Stimulated activated CD8-positive, alpha-beta memory T cell treated with anti-CD3 and anti-CD28 coated beads, Interleukin-4, amount 100 ng/mL, for 1 hour (primary cell): ENCODE results near the gene NSMF.
A peak's percentile ranks its signal among the peaks of the same experiment; 100 is the strongest.
"Not testable (repeated sequence)": the region's sequence is repeated elsewhere in the genome, so short reads cannot be mapped to it uniquely, and the experiment has no call there.

ENCODE experiments used
- DNase-seq, 2 donors: peaks; one replicate each; pipeline ENCODE4 v3.0.0-alpha.2; 2020; ENCODE audit warnings: low read depth in 2 of 2, low spot score in 1 of 2

Gene NSMF

GRCh38 chr9:137459601-137460362 lies 648 bp upstream of the NSMF start:
- no peak for DNase-seq

GRCh38 chr9:137458194-137459151 lies 661 bp downstream of the NSMF start:
- DNase-seq: no peak

- no peak for DNase-seq
These were observed 1.5 kb downstream of the NSMF start for GRCh38 chr9:137457406-137458193.

- no peak for DNase-seq
These were observed 2.2 kb downstream of the NSMF start for GRCh38 chr9:137456864-137457405.

GRCh38 chr9:137456061-137456863 lies 2.9 kb downstream of the NSMF start:
- DNase-seq: no peak

GRCh38 chr9:137455359-137455991 lies 3.7 kb downstream of the NSMF start:
- DNase-seq: no peak

- no peak for DNase-seq
These were observed 4.4 kb downstream of the NSMF start for GRCh38 chr9:137454597-137455358.

GRCh38 chr9:137454145-137454596 lies 5.0 kb downstream of the NSMF start:
- DNase-seq: no peak

GRCh38 chr9:137453643-137454081 lies 5.5 kb downstream of the NSMF start:
- DNase-seq: no peak

GRCh38 chr9:137452761-137453642 lies 6.1 kb downstream of the NSMF start:
- no peak for DNase-seq

- no peak for DNase-seq
These were observed 7.0 kb downstream of the NSMF start for GRCh38 chr9:137452006-137452760.

- not testable (repeated sequence) for DNase-seq
These were observed 7.7 kb downstream of the NSMF start for GRCh38 chr9:137451264-137452005.

GRCh38 chr9:137450539-137451222 lies 8.5 kb downstream of the NSMF start:
- peak in 1 of 2 donors; percentile 17 for DNase-seq

GRCh38 chr9:137449931-137450538 lies 9.1 kb downstream of the NSMF start:
- DNase-seq: peak in 1 of 2 donors; percentile 24

GRCh38 chr9:137449081-137449844 lies 9.9 kb downstream of the NSMF start:
- DNase-seq: no peak
